Muscle of back (tissue), 10 donors: ENCODE data around the gene MPP3. TPM values are rescaled to one million over a fixed set of nuclear protein-coding genes. Genes with fewer than 3 reads are reported as not detected.

Experiments used
- polyA plus RNA-seq, 10 donors: library from polyadenylated mRNA; unstranded; fragments of 120-200 nt; gene quantifications; one replicate each; pipeline ENCODE4 v1.2.1, GENCODE V29; 2013; ENCODE audit not compliant: insufficient read length in 10 of 10

Gene MPP3
- polyA plus RNA-seq, 10 donors, result 2.4 to 8.0 (median 4.6) TPM

Other genes starting within 250 kb of the MPP3 start
- 10 to 100 TPM in 8 of 10 donors, 1 to 10 TPM in 2; 9.4 to 22.3 (median 14.0) TPM for gene MEOX1, start 171.2 kb downstream of the MPP3 start, polyA plus RNA-seq
- gene SOST, start 74.4 kb downstream of the MPP3 start, polyA plus RNA-seq, result under 1 TPM in 1 of 10 donors, not detected in 9; 0.86 TPM
- gene DUSP3, start 54.2 kb downstream of the MPP3 start, polyA plus RNA-seq, result 100 to 1,000 TPM in 1 of 10 donors, 10 to 100 TPM in 9; 54.8 to 103 (median 63.9) TPM
- gene CFAP97D1, start 52.7 kb downstream of the MPP3 start, polyA plus RNA-seq, result under 1 TPM in 5 of 10 donors, not detected in 5; 0.08 to 0.13 (median 0.10) TPM
- 1 to 10 TPM; 1.1 to 4.2 (median 2.8) TPM for gene CD300LG, start 14.0 kb upstream of the MPP3 start, polyA plus RNA-seq
- 1 to 10 TPM; 2.3 to 5.1 (median 3.7) TPM for gene MPP2, start 74.4 kb upstream of the MPP3 start, polyA plus RNA-seq
- not detected for gene PPY, start 109.3 kb upstream of the MPP3 start, polyA plus RNA-seq
- under 1 TPM in 3 of 10 donors, not detected in 7; 0.15 to 0.35 (median 0.22) TPM for gene PYY, start 120.8 kb upstream of the MPP3 start, polyA plus RNA-seq
- under 1 TPM; 0.21 to 0.69 (median 0.36) TPM for gene NAGS, start 171.5 kb upstream of the MPP3 start, polyA plus RNA-seq
- 10 to 100 TPM; 23.5 to 30.4 (median 26.8) TPM for gene TMEM101, start 181.8 kb upstream of the MPP3 start, polyA plus RNA-seq
- 10 to 100 TPM; 25.8 to 33.5 (median 29.8) TPM for gene LSM12, start 233.5 kb upstream of the MPP3 start, polyA plus RNA-seq
- 10 to 100 TPM; 27.1 to 41.4 (median 34.7) TPM for gene G6PC3, start 237.6 kb upstream of the MPP3 start, polyA plus RNA-seq